ENCODE results near the gene COBLL1.
"Not testable (repeated sequence)": the region's sequence is repeated elsewhere in the genome, so short reads cannot be mapped to it uniquely, and the experiment has no call there.

DNA sequence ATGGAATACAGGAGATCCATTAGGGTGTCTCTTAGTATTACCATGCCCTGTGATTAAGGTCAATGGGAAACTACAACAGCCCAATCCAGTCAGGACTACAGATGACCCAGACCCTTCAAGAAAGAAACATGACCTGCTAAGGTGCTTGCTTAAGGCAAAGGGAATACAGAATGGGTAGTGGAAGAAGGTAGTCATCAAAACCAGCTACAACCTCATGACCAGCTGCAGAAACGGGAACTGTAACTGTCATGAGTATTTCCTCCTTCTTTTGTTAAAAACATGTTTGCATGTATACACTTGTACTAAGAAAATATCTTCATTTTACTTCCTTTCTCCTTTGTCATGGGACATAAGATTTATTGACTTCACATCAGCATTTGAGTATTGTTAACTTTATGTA is 24.8 kb upstream of the COBLL1 start:
- TF ChIP-seq, protein P1, sequence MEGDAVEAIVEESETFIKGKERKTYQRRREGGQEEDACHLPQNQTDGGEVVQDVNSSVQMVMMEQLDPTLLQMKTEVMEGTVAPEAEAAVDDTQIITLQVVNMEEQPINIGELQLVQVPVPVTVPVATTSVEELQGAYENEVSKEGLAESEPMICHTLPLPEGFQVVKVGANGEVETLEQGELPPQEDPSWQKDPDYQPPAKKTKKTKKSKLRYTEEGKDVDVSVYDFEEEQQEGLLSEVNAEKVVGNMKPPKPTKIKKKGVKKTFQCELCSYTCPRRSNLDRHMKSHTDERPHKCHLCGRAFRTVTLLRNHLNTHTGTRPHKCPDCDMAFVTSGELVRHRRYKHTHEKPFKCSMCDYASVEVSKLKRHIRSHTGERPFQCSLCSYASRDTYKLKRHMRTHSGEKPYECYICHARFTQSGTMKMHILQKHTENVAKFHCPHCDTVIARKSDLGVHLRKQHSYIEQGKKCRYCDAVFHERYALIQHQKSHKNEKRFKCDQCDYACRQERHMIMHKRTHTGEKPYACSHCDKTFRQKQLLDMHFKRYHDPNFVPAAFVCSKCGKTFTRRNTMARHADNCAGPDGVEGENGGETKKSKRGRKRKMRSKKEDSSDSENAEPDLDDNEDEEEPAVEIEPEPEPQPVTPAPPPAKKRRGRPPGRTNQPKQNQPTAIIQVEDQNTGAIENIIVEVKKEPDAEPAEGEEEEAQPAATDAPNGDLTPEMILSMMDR (IDR thresholded peaks at IDR 0.05), result not testable (repeated sequence)
- TF ChIP-seq, protein P2, sequence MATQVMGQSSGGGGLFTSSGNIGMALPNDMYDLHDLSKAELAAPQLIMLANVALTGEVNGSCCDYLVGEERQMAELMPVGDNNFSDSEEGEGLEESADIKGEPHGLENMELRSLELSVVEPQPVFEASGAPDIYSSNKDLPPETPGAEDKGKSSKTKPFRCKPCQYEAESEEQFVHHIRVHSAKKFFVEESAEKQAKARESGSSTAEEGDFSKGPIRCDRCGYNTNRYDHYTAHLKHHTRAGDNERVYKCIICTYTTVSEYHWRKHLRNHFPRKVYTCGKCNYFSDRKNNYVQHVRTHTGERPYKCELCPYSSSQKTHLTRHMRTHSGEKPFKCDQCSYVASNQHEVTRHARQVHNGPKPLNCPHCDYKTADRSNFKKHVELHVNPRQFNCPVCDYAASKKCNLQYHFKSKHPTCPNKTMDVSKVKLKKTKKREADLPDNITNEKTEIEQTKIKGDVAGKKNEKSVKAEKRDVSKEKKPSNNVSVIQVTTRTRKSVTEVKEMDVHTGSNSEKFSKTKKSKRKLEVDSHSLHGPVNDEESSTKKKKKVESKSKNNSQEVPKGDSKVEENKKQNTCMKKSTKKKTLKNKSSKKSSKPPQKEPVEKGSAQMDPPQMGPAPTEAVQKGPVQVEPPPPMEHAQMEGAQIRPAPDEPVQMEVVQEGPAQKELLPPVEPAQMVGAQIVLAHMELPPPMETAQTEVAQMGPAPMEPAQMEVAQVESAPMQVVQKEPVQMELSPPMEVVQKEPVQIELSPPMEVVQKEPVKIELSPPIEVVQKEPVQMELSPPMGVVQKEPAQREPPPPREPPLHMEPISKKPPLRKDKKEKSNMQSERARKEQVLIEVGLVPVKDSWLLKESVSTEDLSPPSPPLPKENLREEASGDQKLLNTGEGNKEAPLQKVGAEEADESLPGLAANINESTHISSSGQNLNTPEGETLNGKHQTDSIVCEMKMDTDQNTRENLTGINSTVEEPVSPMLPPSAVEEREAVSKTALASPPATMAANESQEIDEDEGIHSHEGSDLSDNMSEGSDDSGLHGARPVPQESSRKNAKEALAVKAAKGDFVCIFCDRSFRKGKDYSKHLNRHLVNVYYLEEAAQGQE (IDR thresholded peaks at IDR 0.05; ENCODE audit: insufficient read depth in 1 of 2, low read depth in 2 of 2, low read length in 1 of 2), result not testable (repeated sequence)
- TF ChIP-seq POLR2AphosphoS5 (IDR thresholded peaks at IDR 0.05; ENCODE audit: low read depth, low read length), result not testable (repeated sequence)

All from Panc1 (cell line).